IMR-90 (cell line): ENCODE results near the gene AHNAK. TPM values are rescaled to one million over a fixed set of nuclear protein-coding genes. Genes with fewer than 3 reads are reported as not detected.
A peak's percentile ranks its signal among the peaks of the same experiment; 100 is the strongest.

Source experiments
- ATAC-seq: fragments of 200-7000 bp; cut with Tn5 transposase; 2 replicates; pipeline ENCODE4 v1.9.1; 2020; ENCODE audit warnings: low read depth, mild to moderate bottlenecking, moderate library complexity
- BruUV-seq: library from RNA; stranded (reverse); fragments of 400-500 nt; replicated peaks from 2 replicates; lab custom pipeline; 2021; lab: Mats Ljungman, UMichigan
- CTCF ChIA-PET: fragments of 300-600 bp; formaldehyde crosslinking; extraction: SDS; loops from one replicate; lab custom pipeline; 2021; ENCODE audit warnings: antibody characterized with exemption; lab: Yijun Ruan, JAX
- POLR2A ChIA-PET: fragments of 300-600 bp; sonication (Branson Sonifier 250); formaldehyde crosslinking; loops from one replicate; lab custom pipeline; 2022; ENCODE audit warnings: antibody characterized with exemption; ENCODE audit not compliant: unreplicated experiment; lab: Charles Lee
- DNase-seq: peaks from one replicate; pipeline ENCODE4 v3.0.0; 2013
- H2AFZ ChIP-seq: replicated peaks from 2 replicates; pipeline ENCODE3; 2013; ENCODE audit warnings: low read length, mild to moderate bottlenecking; ENCODE audit not compliant: poor library complexity
- H2AK5ac ChIP-seq: 2 replicates; pipeline ENCODE4 v1.6.1; 2013; ENCODE audit warnings: low read depth, low read length, inconsistent platforms
- H2AK9ac ChIP-seq: replicated peaks from 2 replicates; pipeline ENCODE3; 2013; ENCODE audit warnings: mild to moderate bottlenecking, low read depth, low read length, moderate library complexity; ENCODE audit not compliant: poor library complexity
- H2BK120ac ChIP-seq: 2 replicates; pipeline ENCODE4 v1.6.1; 2013; ENCODE audit warnings: low read depth, low read length, inconsistent platforms
- H2BK15ac ChIP-seq: 3 replicates; pipeline ENCODE4 v1.6.1; 2013; ENCODE audit warnings: low read depth, low read length, inconsistent platforms
- H2BK20ac ChIP-seq: 2 replicates; pipeline ENCODE4 v1.6.1; 2013; ENCODE audit warnings: low read depth, mild to moderate bottlenecking, inconsistent platforms, low read length, moderate library complexity
- H2BK5ac ChIP-seq: 2 replicates; pipeline ENCODE4 v1.6.1; 2013; ENCODE audit warnings: mild to moderate bottlenecking, low read depth, low read length, inconsistent platforms; ENCODE audit not compliant: poor library complexity, severe bottlenecking
- H3K14ac ChIP-seq: replicated peaks from 2 replicates; pipeline ENCODE4 v1.6.1; 2013; ENCODE audit warnings: low read depth, low read length, inconsistent platforms
- H3K18ac ChIP-seq: 2 replicates; pipeline ENCODE4 v1.6.1; 2013; ENCODE audit warnings: low read depth, low read length, control low read depth
- H3K23ac ChIP-seq: 2 replicates; pipeline ENCODE4 v1.6.1; 2013; ENCODE audit warnings: low read depth, low read length, inconsistent platforms
- H3K27ac ChIP-seq: 2 replicates; pipeline ENCODE4 v1.5.1; 2013; ENCODE audit warnings: mild to moderate bottlenecking, control low read depth, low read length; ENCODE audit not compliant: insufficient read depth
- H3K27me3 ChIP-seq: 2 replicates; pipeline ENCODE4 v1.6.1; 2013; ENCODE audit warnings: low read length; ENCODE audit not compliant: control insufficient read depth, insufficient read depth
- H3K36me3 ChIP-seq: 2 replicates; pipeline ENCODE4 v1.6.1; 2013; ENCODE audit warnings: low read length, mixed read lengths; ENCODE audit not compliant: control insufficient read depth, insufficient read depth
- H3K4ac ChIP-seq: 2 replicates; pipeline ENCODE4 v1.6.1; 2013; ENCODE audit warnings: low read depth, low read length, inconsistent platforms
- H3K4me1 ChIP-seq: 2 replicates; pipeline ENCODE4 v1.6.1; 2013; ENCODE audit warnings: low read length, mixed read lengths; ENCODE audit not compliant: control insufficient read depth, insufficient read depth
- H3K4me2 ChIP-seq: 2 replicates; pipeline ENCODE4 v1.6.1; 2013; ENCODE audit warnings: low read depth, mild to moderate bottlenecking, control low read depth, low read length, moderate library complexity
- H3K4me3 ChIP-seq: 2 replicates; pipeline ENCODE4 v1.5.1; 2013; ENCODE audit warnings: low read depth, mild to moderate bottlenecking, control low read depth, low read length, moderate library complexity; ENCODE audit not compliant: insufficient read depth
- H3K56ac ChIP-seq: 2 replicates; pipeline ENCODE4 v1.6.1; 2013; ENCODE audit warnings: low read length, inconsistent platforms; ENCODE audit not compliant: insufficient read depth; ENCODE audit errors: extremely low read depth
- H3K79me1 ChIP-seq, 2 experiments: 2 replicates each; pipeline ENCODE4 v1.6.1; 2013; ENCODE audit warnings: low read length in 2 of 2, inconsistent platforms in 1 of 2, low read depth in 1 of 2
- H3K9ac ChIP-seq: 2 replicates; pipeline ENCODE4 v1.6.1; 2013; ENCODE audit warnings: low read depth, low read length, control low read depth
- H3K9me1 ChIP-seq: 2 replicates; pipeline ENCODE4 v1.6.1; 2013; ENCODE audit warnings: low read length, inconsistent platforms; ENCODE audit not compliant: insufficient read depth
- H3K9me3 ChIP-seq: 2 replicates; pipeline ENCODE4 v1.6.1; 2013; ENCODE audit warnings: low read length; ENCODE audit not compliant: control insufficient read depth, insufficient read depth
- H4K20me1 ChIP-seq: 2 replicates; pipeline ENCODE4 v1.6.1; 2013; ENCODE audit warnings: low read length, inconsistent platforms; ENCODE audit not compliant: insufficient read depth
- H4K5ac ChIP-seq: 2 replicates; pipeline ENCODE4 v1.6.1; 2013; ENCODE audit warnings: mild to moderate bottlenecking, low read depth, low read length, control low read depth
- H4K8ac ChIP-seq, 2 experiments: 2 replicates each; pipeline ENCODE4 v1.6.1; 2013; ENCODE audit warnings: low read depth in 2 of 2, low read length in 2 of 2, control low read depth in 1 of 2, inconsistent platforms in 1 of 2
- H4K91ac ChIP-seq: 2 replicates; pipeline ENCODE4 v1.6.1; 2013; ENCODE audit warnings: low read depth, low read length, inconsistent platforms; ENCODE audit not compliant: insufficient read depth
- ELK1 ChIP-seq: fragments of 150-350 bp; IDR thresholded peaks from 2 replicates; pipeline ENCODE4 v1.6.1; 2016; ENCODE audit warnings: low read depth, mild to moderate bottlenecking, low read length, moderate library complexity, borderline replicate concordance
- POLR2A ChIP-seq: IDR thresholded peaks from 2 replicates; pipeline ENCODE4 v1.6.1; 2012; ENCODE audit warnings: mild to moderate bottlenecking, low read depth, low read length
- WGBS, 2 experiments: methylation state at CpG; one replicate each; pipeline versions ENCODE4 v1.1.5 to v1.1.7; 2013; ENCODE audit warnings: missing lambda C conversion rate in 2 of 2; ENCODE audit not compliant: insufficient read length in 1 of 2; ENCODE audit errors: extremely low coverage in 2 of 2; 5-methylcytosine and 5-hydroxymethylcytosine counted together
- dilution Hi-C: fragments of 300-500 bp; cut with HindIII; formaldehyde crosslinking; loops from one replicate; pipeline ENCODE4 v1.14.3; 2018; ENCODE audit warnings: low sequenced_read_pairs; ENCODE audit not compliant: unreplicated experiment
- in situ Hi-C: fragments of 300-500 bp; cut with MboI; formaldehyde crosslinking; loops from 3 replicates; pipeline ENCODE4 v1.14.3; 2019; ENCODE audit warnings: low sequenced_read_pairs, inconsistent platforms, mixed read lengths
- intact Hi-C: fragments of 100-400 bp; cut with micrococcal nuclease; formaldehyde crosslinking; loops from 2 replicates; pipeline ENCODE4 v1.10.0; 2022
- polyA plus RNA-seq, 3 experiments: library from polyadenylated mRNA; depleted of rRNA; stranded (reverse); fragments of >200 nt; gene quantifications; 2 replicates each; pipeline ENCODE4 v1.2.3, GENCODE V29; 2012; ENCODE audit warnings: low replicate concordance in 1 of 3
- total RNA-seq: library from RNA; depleted of rRNA; stranded (reverse); fragments of >200 nt; gene quantifications from 2 replicates; pipeline ENCODE4 v1.2.3, GENCODE V29; 2012

Gene AHNAK
- total and polyA plus RNA-seq, 2 of the 4 experiments (the other 2 are of a cell fraction): 95.1 to 695 TPM

- ChIA-PET CTCF (interaction anchor here (0.7 kb wide), 1 partner anchor 345 kb away, joined by 7 read pairs; the partner anchor contains the start of gene WDR74), POLR2A (no interaction called here)
- H3K4me1 ChIP-seq: peaks cover 6% of the 10 kb centered on the region
- H2AK5ac ChIP-seq: 0 out of 2 replicates have a peak overlapping the region, but pooled peaks have one; percentile 56
- H3K56ac ChIP-seq: no peak overlapping the region
- TF ChIP-seq POLR2A (no peak), ELK1 (no peak)
- H3K14ac ChIP-seq: no peak overlapping the region
- no peak overlapping the region for H3K23ac ChIP-seq
- no peaks in the 10 kb centered on the region for H4K20me1 ChIP-seq
- no peak overlapping the region for H3K27ac ChIP-seq
- H3K4me3 ChIP-seq: no peak overlapping the region
- H3K18ac ChIP-seq: no peak overlapping the region
- peaks cover 0 to 4% of the 10 kb centered on the region in 2 experiments; a peak in 1 of 4 replicates for H3K79me1 ChIP-seq
- H2BK20ac ChIP-seq: no peak overlapping the region
- ATAC-seq: no peak
- BruUV-seq: no TSS peak
- no peak overlapping the region for H2BK120ac ChIP-seq
- H2BK15ac ChIP-seq: no peak overlapping the region
- peaks cover 5% of the 10 kb centered on the region for H3K9me1 ChIP-seq
- H2AFZ ChIP-seq: no peak overlapping the region
- H3K4ac ChIP-seq: no peak overlapping the region
- no peak overlapping the region for H2BK5ac ChIP-seq
- in situ Hi-C loops (no loop called here), intact Hi-C loops (no loop called here), dilution Hi-C loops (no loop called here)
- 100% methylated on average over 1 of the region's 4 CpGs; no CpG with 5 or more reads in 1 of the 2 experiments for WGBS, 2 experiments
- no peak for DNase-seq
- no peaks in the 10 kb centered on the region for H3K36me3 ChIP-seq
- no peak overlapping the region for H4K91ac ChIP-seq
- no peak overlapping the region for H3K4me2 ChIP-seq
- H3K27me3 ChIP-seq: no peaks in the 10 kb centered on the region
- no peaks in the 10 kb centered on the region for H3K9me3 ChIP-seq
- no peak overlapping the region for H4K8ac ChIP-seq
- no peak overlapping the region for H3K9ac ChIP-seq
- no peak overlapping the region for H4K5ac ChIP-seq
- H2AK9ac ChIP-seq: no peak overlapping the region
Measured at GRCh38 chr11:62494246-62494645, 52.4 kb downstream of the AHNAK start.
